Uterus (tissue), 2 donors: ENCODE measurements around the gene FAM20B.

ENCODE experiments used
- CTCF ChIP-seq, 4 experiments: fragments of 200-600 bp in 2 of 4; fragments of 450-650 bp in 2 of 4; sonication (generic) in 2 of 4; IDR thresholded peaks; one replicate each; pipeline ENCODE4 v1.5.1; 2016 to 2019; ENCODE audit warnings: antibody characterized with exemption in 4 of 4, mild to moderate bottlenecking in 2 of 4, moderate library complexity in 1 of 4
- POLR2A ChIP-seq, 2 donors: fragments of 450-650 bp; IDR thresholded peaks; one replicate each; pipeline ENCODE4 v1.6.1; 2016; ENCODE audit warnings: antibody characterized with exemption in 2 of 2, mild to moderate bottlenecking in 1 of 2, moderate library complexity in 1 of 2

GRCh38 chr1:179055937-179056336 is 30.2 kb downstream of the FAM20B start:
- TF ChIP-seq CTCF (IDR thresholded peaks at IDR 0.05) (no peak), POLR2A (IDR thresholded peaks at IDR 0.05) (no peak)
